ENCODE measurements around the gene IL4.

IL4 gene

GRCh38 chr5:132669966-132670882, 3.6 kb upstream of the IL4 start:
- in situ Hi-C loops (cut with MboI; ENCODE audit: low sequenced_read_pairs), result no loop called here

- in situ Hi-C loops (cut with MboI; ENCODE audit: low sequenced_read_pairs), result no loop called here
These were observed 2.8 kb upstream of the IL4 start for GRCh38 chr5:132671000-132671399.

- in situ Hi-C loops (cut with MboI; ENCODE audit: low sequenced_read_pairs), result no loop called here
These were observed 301 bp upstream of the IL4 start for GRCh38 chr5:132673488-132673887.

GRCh38 chr5:132674671-132675506, 1.1 kb downstream of the IL4 start:
- in situ Hi-C loops (cut with MboI; ENCODE audit: low sequenced_read_pairs), result no loop called here

- in situ Hi-C loops (cut with MboI; ENCODE audit: low sequenced_read_pairs), result no loop called here
These were observed 2.3 kb downstream of the IL4 start for GRCh38 chr5:132675936-132676689.

- in situ Hi-C loops (cut with MboI; ENCODE audit: low sequenced_read_pairs), result no loop called here
These were observed 3.4 kb downstream of the IL4 start for GRCh38 chr5:132677191-132677590.

- in situ Hi-C loops (cut with MboI; ENCODE audit: low sequenced_read_pairs), result no loop called here
These were observed 4.1 kb downstream of the IL4 start for GRCh38 chr5:132677682-132678400.

GRCh38 chr5:132678735-132679134, 4.9 kb downstream of the IL4 start:
- in situ Hi-C loops (cut with MboI; ENCODE audit: low sequenced_read_pairs), result no loop called here

GRCh38 chr5:132679166-132679565, 5.4 kb downstream of the IL4 start:
- in situ Hi-C loops (cut with MboI; ENCODE audit: low sequenced_read_pairs), result no loop called here

GRCh38 chr5:132679717-132680380, 6.1 kb downstream of the IL4 start:
- in situ Hi-C loops (cut with MboI; ENCODE audit: low sequenced_read_pairs), result no loop called here

- in situ Hi-C loops (cut with MboI; ENCODE audit: low sequenced_read_pairs), result no loop called here
These were observed 7.1 kb downstream of the IL4 start for GRCh38 chr5:132680780-132681475.

- in situ Hi-C loops (cut with MboI; ENCODE audit: low sequenced_read_pairs), result no loop called here
These were observed 7.7 kb downstream of the IL4 start for GRCh38 chr5:132681476-132681831.

- in situ Hi-C loops (cut with MboI; ENCODE audit: low sequenced_read_pairs), result no loop called here
These were observed 8.2 kb downstream of the IL4 start for GRCh38 chr5:132681983-132682382.

- in situ Hi-C loops (cut with MboI; ENCODE audit: low sequenced_read_pairs), result no loop called here
These were observed 10.7 kb downstream of the IL4 start for GRCh38 chr5:132684491-132684890.

GRCh38 chr5:132684922-132685720, 11.3 kb downstream of the IL4 start:
- in situ Hi-C loops (cut with MboI; ENCODE audit: low sequenced_read_pairs), result no loop called here

GRCh38 chr5:132686193-132686592, 12.4 kb downstream of the IL4 start:
- in situ Hi-C loops (cut with MboI; ENCODE audit: low sequenced_read_pairs), result no loop called here

GRCh38 chr5:132687995-132688394, 14.2 kb downstream of the IL4 start:
- in situ Hi-C loops (cut with MboI; ENCODE audit: low sequenced_read_pairs), result no loop called here

GRCh38 chr5:132688536-132689339, 14.9 kb downstream of the IL4 start:
- in situ Hi-C loops (cut with MboI; ENCODE audit: low sequenced_read_pairs), result no loop called here

Measured in HL-60/S4 (cell line).